CD4-positive, alpha-beta T cell (primary cell): ENCODE data around the gene BBS1. TPM values are rescaled to one million over a fixed set of nuclear protein-coding genes. Genes with fewer than 3 reads are reported as not detected.

Source experiments
- ATAC-seq: fragments of 200-7000 bp; cut with Tn5 transposase; one replicate; pipeline ENCODE4 v1.10.0; 2022; ENCODE audit warnings: mild to moderate bottlenecking; ENCODE audit not compliant: poor library complexity
- CTCF ChIA-PET: fragments of 350-600 bp; sonication (Branson Sonifier 250); formaldehyde crosslinking; loops from one replicate; lab custom pipeline; 2021; ENCODE audit warnings: antibody characterized with exemption, inconsistent platforms; lab: Charles Lee
- POLR2A ChIA-PET: fragments of 350-600 bp; sonication (Branson Sonifier 250); formaldehyde crosslinking; loops from one replicate; lab custom pipeline; 2021; ENCODE audit warnings: antibody characterized with exemption, inconsistent platforms; lab: Charles Lee
- DNase-seq, 14 experiments: peaks; one replicate each; pipeline ENCODE4 v3.0.0-alpha.2; 2013 to 2020; ENCODE audit warnings: mixed read lengths in 2 of 14
- H3K27ac ChIP-seq, 2 donors: one replicate each; pipeline versions ENCODE4 v1.5.1 to v1.7.0; 2013; ENCODE audit warnings: low read length in 2 of 2, low read depth in 1 of 2, mild to moderate bottlenecking in 1 of 2
- H3K27me3 ChIP-seq, 2 experiments: 1 replicate in 1 of 2; 2 replicates in 1 of 2; pipeline versions ENCODE4 v1.6.1 to v1.7.0; 2013; ENCODE audit warnings: low read length in 2 of 2, control low read depth in 1 of 2, mild to moderate bottlenecking in 1 of 2, moderate library complexity in 1 of 2; ENCODE audit not compliant: insufficient read depth in 2 of 2, control insufficient read depth in 1 of 2
- H3K36me3 ChIP-seq: one replicate; pipeline ENCODE4 v1.6.1; 2013; ENCODE audit warnings: low read length, control low read depth; ENCODE audit not compliant: insufficient read depth
- H3K4me1 ChIP-seq: one replicate; pipeline ENCODE4 v1.6.1; 2013; ENCODE audit warnings: low read length, control low read depth; ENCODE audit not compliant: insufficient read depth
- H3K4me3 ChIP-seq: one replicate; pipeline ENCODE4 v1.5.1; 2013; ENCODE audit warnings: mild to moderate bottlenecking, low read length, moderate library complexity
- H3K9me3 ChIP-seq, 2 experiments: 1 replicate in 1 of 2; 2 replicates in 1 of 2; pipeline versions ENCODE4 v1.6.1 to v1.7.0; 2013; ENCODE audit warnings: low read length in 2 of 2, mild to moderate bottlenecking in 2 of 2, control low read depth in 1 of 2, moderate library complexity in 1 of 2; ENCODE audit not compliant: control insufficient read depth in 1 of 2, insufficient read depth in 1 of 2
- H3K27ac Mint-ChIP-seq: one replicate; pipeline ENCODE4 v1.8.0; 2020; ENCODE audit warnings: mixed read lengths
- H3K27me3 Mint-ChIP-seq: one replicate; pipeline ENCODE4 v1.8.0; 2021; ENCODE audit warnings: mixed read lengths
- H3K36me3 Mint-ChIP-seq: one replicate; pipeline ENCODE4 v1.8.0; 2021; ENCODE audit warnings: low read depth, mixed read lengths
- H3K4me1 Mint-ChIP-seq: one replicate; pipeline ENCODE4 v1.8.0; 2021; ENCODE audit warnings: low read depth, mixed read lengths
- H3K4me3 Mint-ChIP-seq: one replicate; pipeline ENCODE4 v1.8.0; 2020; ENCODE audit warnings: mild to moderate bottlenecking, mixed read lengths
- H3K9me3 Mint-ChIP-seq: one replicate; pipeline ENCODE4 v1.8.0; 2020; ENCODE audit warnings: mixed read lengths
- CTCF ChIP-seq: fragments of 200-600 bp; IDR thresholded peaks from one replicate; pipeline ENCODE4 v1.8.0; 2022; ENCODE audit warnings: antibody characterized with exemption, mild to moderate bottlenecking
- intact Hi-C, 2 experiments: fragments of 100-400 bp; cut with DNase I in 1 of 2; cut with micrococcal nuclease in 1 of 2; formaldehyde crosslinking; loops; one replicate each; pipeline versions ENCODE4 v1.15.1 to v1.9.0; 2023 to 2025; cut with DNase I, micrococcal nuclease
- total RNA-seq, 174 experiments: library from RNA in 2 of 174; stranded (reverse) in 2 of 174; gene quantifications; one replicate each; pipeline ENCODE4 v1.2.3 and lab custom pipeline; 2021 to 2026

BBS1 gene
- total RNA-seq, 2 experiments from 2014 or later: 11.7 to 11.9 TPM

- H3K27me3 Mint-ChIP-seq: peaks cover 8% of the 10 kb centered on the region
- no peak overlapping the region for H3K4me3 ChIP-seq
- H3K9me3 ChIP-seq: peaks cover 0 to 6% of the 10 kb centered on the region in 2 experiments
- H3K9me3 Mint-ChIP-seq: no peaks in the 10 kb centered on the region
- H3K4me1 Mint-ChIP-seq: peaks cover 5% of the 10 kb centered on the region
- peaks cover 8 to 9% of the 10 kb centered on the region in 2 experiments for H3K27me3 ChIP-seq
- no peak overlapping the region for H3K4me3 Mint-ChIP-seq
- H3K36me3 Mint-ChIP-seq: no peaks in the 10 kb centered on the region
- intact Hi-C loops: no loop called here
- H3K4me1 ChIP-seq: peaks cover 9% of the 10 kb centered on the region
- POLR2A ChIA-PET: interaction anchor here (0.8 to 1.6 kb wide), 3 partner anchors 16 to 77 kb away, joined by 3 to 7 read pairs (median 3); partner anchors contain the start of genes ACTN3, RBM14, RBM4 and ZDHHC24
- CTCF ChIA-PET: no interaction called here
- DNase-seq (no peak), ATAC-seq (no peak)
- TF ChIP-seq CTCF: no peak
- H3K27ac ChIP-seq: no peak overlapping the region
- H3K36me3 ChIP-seq: no peaks in the 10 kb centered on the region
- no peak overlapping the region for H3K27ac Mint-ChIP-seq
These were observed 50.9 kb downstream of the BBS1 start for GRCh38 chr11:66561178-66561974.

GRCh38 chr11:66561975-66562248, 51.5 kb downstream of the BBS1 start:
- Mint-ChIP-seq H3K27ac (no peak overlapping the region), H3K9me3 (no peaks in the 10 kb centered on the region), H3K4me1 (peaks cover 5% of the 10 kb centered on the region), H3K36me3 (no peaks in the 10 kb centered on the region), H3K27me3 (peaks cover 8% of the 10 kb centered on the region), H3K4me3 (no peak overlapping the region)
- peaks cover 0 to 6% of the 10 kb centered on the region in 2 experiments for H3K9me3 ChIP-seq
- intact Hi-C loops: no loop called here
- H3K4me3 ChIP-seq: no peak overlapping the region
- no peak for DNase-seq
- no peaks in the 10 kb centered on the region for H3K36me3 ChIP-seq
- H3K27ac ChIP-seq: no peak overlapping the region
- H3K27me3 ChIP-seq: peaks cover 8 to 9% of the 10 kb centered on the region in 2 experiments
- no peak for ATAC-seq
- POLR2A ChIA-PET: interaction anchor here (1.0 to 1.6 kb wide), 3 partner anchors 9 to 54 kb away, joined by 3 to 7 read pairs (median 3); partner anchors contain the start of genes ACTN3, RBM14 and ZDHHC24
- peaks cover 9% of the 10 kb centered on the region for H3K4me1 ChIP-seq
- TF ChIP-seq CTCF: no peak
- CTCF ChIA-PET: no interaction called here

- peaks cover 0 to 6% of the 10 kb centered on the region in 2 experiments for H3K9me3 ChIP-seq
- H3K27ac Mint-ChIP-seq: no peak overlapping the region
- peaks cover 9% of the 10 kb centered on the region for H3K4me1 ChIP-seq
- TF ChIP-seq CTCF: no peak
- H3K4me1 Mint-ChIP-seq: peaks cover 5% of the 10 kb centered on the region
- no peak overlapping the region for H3K27ac ChIP-seq
- no peaks in the 10 kb centered on the region for H3K36me3 Mint-ChIP-seq
- no peaks in the 10 kb centered on the region for H3K36me3 ChIP-seq
- no peak overlapping the region for H3K4me3 ChIP-seq
- no peak overlapping the region for H3K4me3 Mint-ChIP-seq
- intact Hi-C loops: no loop called here
- DNase-seq: no peak
- no peak for ATAC-seq
- no peaks in the 10 kb centered on the region for H3K9me3 Mint-ChIP-seq
- peaks cover 6 to 7% of the 10 kb centered on the region in 2 experiments for H3K27me3 ChIP-seq
- peaks cover 8% of the 10 kb centered on the region for H3K27me3 Mint-ChIP-seq
- CTCF ChIA-PET: no interaction called here
- POLR2A ChIA-PET: interaction anchor here (1.0 to 1.6 kb wide), 3 partner anchors 9 to 54 kb away, joined by 3 to 7 read pairs (median 3); partner anchors contain the start of genes ACTN3, RBM14 and ZDHHC24
These were observed 51.8 kb downstream of the BBS1 start for GRCh38 chr11:66562275-66562674.
